GM18502 (cell line): ENCODE results near the gene SLC35A4.

ENCODE experiments used
- ATAC-seq: cut with Tn5 transposase; IDR thresholded peaks from one replicate; pipeline ENCODE4 v1.9.1; 2021; ENCODE audit warnings: mild to moderate bottlenecking; ENCODE audit not compliant: unreplicated experiment, poor library complexity

The SLC35A4 gene

GRCh38 chr5:140564196-140565023, at the start of gene SLC35A4, which contains the start of gene APBB3:
TSS of gene SLC35A4 (plus strand) at chr5:140564828. CDS start at chr5:140567170, 2,342 bp downstream.
TSS of gene APBB3 (minus strand) at chr5:140564598. CDS start at chr5:140564245, 353 bp downstream.
- peak; percentile 88 for ATAC-seq

- ATAC-seq = no peak
Observed at GRCh38 chr5:140524003-140524402, 40.6 kb upstream of the SLC35A4 start.

GRCh38 chr5:140540227-140540626, 24.4 kb upstream of the SLC35A4 start:
- no peak for ATAC-seq

DNA sequence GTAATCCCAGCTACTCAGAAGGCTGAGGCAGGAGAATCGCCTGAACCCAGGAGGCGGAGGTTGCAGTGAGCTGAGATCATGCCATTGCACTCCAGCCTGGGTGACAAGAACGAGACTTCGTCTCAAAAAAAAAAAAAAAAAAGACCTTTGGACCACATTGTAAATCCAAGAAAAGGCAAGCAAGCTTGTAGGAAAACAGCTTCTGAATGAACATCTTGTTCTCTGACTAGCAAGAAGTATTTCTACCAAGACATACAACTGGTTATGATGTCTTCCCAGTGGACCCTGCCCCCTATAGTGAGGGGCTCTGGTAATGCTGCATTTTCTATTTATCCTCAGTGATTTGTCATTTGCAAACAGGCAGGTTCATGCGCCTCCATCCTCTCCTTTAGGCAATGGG, 21.7 kb upstream of the SLC35A4 start:
- ATAC-seq = no peak

DNA sequence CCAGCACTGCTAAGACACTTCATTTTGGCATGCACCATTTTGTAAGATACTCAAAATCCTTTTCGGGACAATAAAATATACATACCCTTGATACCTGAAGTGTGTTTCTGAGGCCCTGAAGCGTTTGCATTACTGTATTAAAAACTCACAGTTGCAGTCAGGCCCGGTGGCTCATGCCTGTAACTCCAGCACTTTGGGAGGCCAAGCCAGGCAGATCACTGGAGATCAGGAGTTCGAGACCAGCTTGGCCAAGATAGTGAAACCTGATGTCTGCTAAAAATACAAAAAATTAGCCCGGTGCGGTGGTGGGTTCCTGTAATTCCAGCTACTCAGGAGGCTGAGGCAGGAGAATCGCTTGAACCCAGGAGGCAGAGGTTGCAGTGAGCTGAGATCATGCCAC, 19.6 kb upstream of the SLC35A4 start:
- no peak for ATAC-seq

GRCh38 chr5:140545606-140546005, 19.0 kb upstream of the SLC35A4 start:
- ATAC-seq = no peak

- ATAC-seq = no peak
Observed at GRCh38 chr5:140546851-140547507, 17.6 kb upstream of the SLC35A4 start.

DNA sequence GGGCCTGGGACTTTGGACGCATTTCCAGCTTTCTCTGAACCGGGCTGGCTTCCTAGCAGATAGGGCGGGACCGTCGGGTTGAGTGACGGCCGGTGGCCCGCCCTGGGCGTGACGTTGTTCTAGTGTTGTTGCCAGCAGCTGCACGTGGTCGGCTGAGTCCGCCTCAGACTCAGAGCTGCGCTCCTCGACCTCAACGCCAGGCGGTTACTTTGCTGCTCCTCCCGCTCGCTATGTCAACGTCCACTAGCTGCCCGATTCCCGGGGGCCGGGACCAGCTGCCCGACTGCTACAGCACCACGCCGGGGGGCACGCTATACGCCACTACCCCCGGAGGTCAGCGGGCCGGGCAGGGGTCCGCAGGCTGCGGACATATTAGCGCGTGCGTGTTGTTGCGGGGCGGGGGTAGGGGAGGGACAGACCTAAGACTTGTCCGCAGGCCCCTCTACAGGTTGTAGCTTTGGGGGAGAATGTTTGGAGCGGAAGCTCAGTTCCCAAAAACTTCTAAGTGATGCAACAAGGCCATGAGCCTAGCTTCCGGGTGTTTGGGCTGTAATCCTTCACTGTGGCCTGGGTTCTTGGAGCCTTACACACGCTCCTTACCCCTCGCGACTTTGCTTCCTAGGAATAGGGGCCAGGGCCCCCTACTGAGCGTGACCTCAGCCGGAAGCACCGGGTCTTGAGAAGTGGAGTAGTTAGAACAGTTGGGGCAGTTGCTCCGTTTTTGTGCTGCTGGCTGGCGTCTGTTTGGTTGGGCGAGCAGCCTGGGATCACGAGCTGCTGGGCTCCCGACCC, 16.9 kb upstream of the SLC35A4 start, which contains the start of gene EIF4EBP3:
Gene EIF4EBP3, plus strand, starts transcription at position 155 of the 792 bp plus-strand sequence. Its CDS starts 76 bp downstream, at position 231.
- peak; percentile 98 for ATAC-seq

- ATAC-seq = no peak
Observed at GRCh38 chr5:140548300-140548688, 16.3 kb upstream of the SLC35A4 start.

- ATAC-seq = no peak
Observed at GRCh38 chr5:140548791-140549190, 15.8 kb upstream of the SLC35A4 start.

- ATAC-seq = no peak
Observed at GRCh38 chr5:140549237-140550144, 15.1 kb upstream of the SLC35A4 start.

GRCh38 chr5:140550147-140551079, 14.2 kb upstream of the SLC35A4 start:
- ATAC-seq = no peak

DNA sequence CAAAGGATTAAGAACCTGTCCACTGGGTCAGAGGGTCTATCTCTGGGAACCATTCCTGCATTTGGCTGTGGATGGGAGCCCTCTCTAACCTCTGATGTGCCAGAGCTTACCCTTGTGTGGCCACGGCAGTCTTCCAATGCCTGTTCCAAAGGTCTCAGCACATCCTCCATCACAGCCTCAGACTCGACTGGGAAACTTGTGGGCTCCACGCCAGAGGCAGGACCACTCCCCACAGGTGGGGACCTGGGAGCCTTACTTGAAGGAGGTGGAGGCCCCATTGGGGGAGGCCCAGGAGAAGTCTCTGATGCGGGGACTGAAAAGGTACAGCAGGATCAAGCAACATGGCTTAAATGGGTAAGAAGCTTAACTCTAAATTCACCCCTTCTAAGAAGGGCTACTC, 12.8 kb upstream of the SLC35A4 start:
- no peak for ATAC-seq

- no peak for ATAC-seq
Observed at GRCh38 chr5:140553657-140554056, 11.0 kb upstream of the SLC35A4 start.

- no peak for ATAC-seq
Observed at GRCh38 chr5:140554454-140554853, 10.2 kb upstream of the SLC35A4 start.

DNA sequence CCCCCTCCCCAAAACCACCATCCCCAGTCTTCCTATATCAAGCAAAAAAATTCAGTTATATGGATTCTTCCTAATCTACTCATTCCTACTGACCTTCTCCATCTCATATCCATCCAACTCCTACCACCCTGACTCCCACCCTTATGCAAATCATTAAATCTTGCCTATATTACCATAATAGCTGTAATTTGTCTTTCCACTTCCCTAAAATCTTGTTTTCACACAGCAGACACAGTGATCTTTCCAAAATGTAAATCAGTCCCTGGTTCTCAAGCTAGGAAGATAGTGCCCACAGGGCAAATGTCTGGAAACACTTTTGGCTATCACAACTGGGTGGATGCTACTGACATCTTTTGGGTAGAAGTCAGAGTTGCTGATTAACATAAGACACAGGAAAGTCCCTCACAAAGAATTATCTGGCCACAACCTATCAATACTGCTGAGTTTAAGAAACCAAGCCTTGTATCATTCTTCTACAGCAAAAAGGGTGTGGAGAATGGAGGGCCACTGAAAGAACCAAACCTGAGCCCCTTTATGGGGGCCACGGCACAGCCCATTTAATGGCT, 8.8 kb upstream of the SLC35A4 start:
- no peak for ATAC-seq

DNA sequence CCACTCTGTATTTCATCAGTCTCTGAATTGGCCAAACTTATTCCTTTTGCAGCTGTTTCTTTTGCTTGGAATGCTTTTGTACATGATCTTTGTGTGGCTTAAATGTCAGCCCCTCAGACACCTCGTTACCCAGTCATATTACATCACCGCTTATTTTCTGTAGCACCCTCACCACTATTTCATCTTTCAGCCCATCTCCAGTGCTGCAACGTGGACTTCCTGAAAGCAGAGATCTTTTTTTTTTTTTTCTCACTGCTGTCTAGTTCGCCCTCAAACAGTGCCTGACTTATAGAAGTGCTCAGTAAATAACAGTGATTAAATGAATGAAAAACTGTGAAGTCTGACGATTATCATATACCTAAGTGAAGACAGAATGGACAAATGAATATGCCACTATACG, 8.2 kb upstream of the SLC35A4 start:
- no peak for ATAC-seq

GRCh38 chr5:140557136-140557805, 7.4 kb upstream of the SLC35A4 start, which contains the start of gene SRA1:
TSS of gene SRA1 (minus strand) at chr5:140557473. CDS start at chr5:140557452, 21 bp downstream.
- ATAC-seq = peak; percentile 93
